GM23338 (cell line): ENCODE results near the gene SARDH. TPM values are rescaled to one million over a fixed set of nuclear protein-coding genes. Genes with fewer than 3 reads are reported as not detected.

ENCODE experiments used
- ATAC-seq: fragments of 200-7000 bp; cut with Tn5 transposase; 3 replicates; pipeline ENCODE4 v1.9.1; 2020
- DNase-seq: peaks from one replicate; pipeline ENCODE4 v3.0.0-alpha.2; 2015; ENCODE audit warnings: low spot score
- H2AFZ ChIP-seq: fragments of 200-600 bp; sonication (generic); 2 replicates; pipeline ENCODE4 v1.8.0; 2016; ENCODE audit warnings: antibody characterized with exemption, mild to moderate bottlenecking, moderate library complexity
- H3F3A ChIP-seq: fragments of 200-600 bp; sonication (generic); replicated peaks from 2 replicates; pipeline ENCODE4 v1.8.0; 2017; ENCODE audit warnings: antibody characterized with exemption, mixed run types, low read depth
- H3K27ac ChIP-seq: fragments of 200-600 bp; sonication (generic); 2 replicates; pipeline ENCODE4 v1.6.1; 2016; ENCODE audit warnings: low read depth
- H3K27me3 ChIP-seq: fragments of 200-600 bp; sonication (generic); 2 replicates; pipeline ENCODE4 v1.8.0; 2016; ENCODE audit warnings: mild to moderate bottlenecking, mixed run types, moderate library complexity; ENCODE audit not compliant: insufficient read depth
- H3K36me3 ChIP-seq: fragments of 200-600 bp; sonication (generic); 2 replicates; pipeline ENCODE4 v1.8.0; 2016; ENCODE audit warnings: mild to moderate bottlenecking; ENCODE audit not compliant: insufficient read depth
- H3K4me1 ChIP-seq: fragments of 200-600 bp; sonication (generic); 2 replicates; pipeline ENCODE4 v1.8.0; 2016; ENCODE audit warnings: mild to moderate bottlenecking, moderate library complexity; ENCODE audit not compliant: insufficient read depth
- H3K4me2 ChIP-seq: fragments of 200-600 bp; sonication (generic); 2 replicates; pipeline ENCODE4 v1.7.1; 2017; ENCODE audit warnings: mixed run types
- H3K4me3 ChIP-seq: fragments of 200-600 bp; sonication (generic); 2 replicates; pipeline ENCODE4 v1.6.1; 2016; ENCODE audit warnings: mixed run types
- H3K79me2 ChIP-seq: fragments of 200-600 bp; sonication (generic); replicated peaks from 2 replicates; pipeline ENCODE4 v1.8.0; 2017; ENCODE audit warnings: mild to moderate bottlenecking; ENCODE audit not compliant: insufficient read depth
- H3K9me2 ChIP-seq: fragments of 200-600 bp; sonication (generic); 2 replicates; pipeline ENCODE4 v1.8.0; 2017; ENCODE audit not compliant: insufficient read depth
- H4K20me1 ChIP-seq: fragments of 200-600 bp; sonication (generic); replicated peaks from 2 replicates; pipeline ENCODE4 v1.8.0; 2017; ENCODE audit warnings: mild to moderate bottlenecking; ENCODE audit not compliant: insufficient read depth
- H3K27ac Mint-ChIP-seq: 2 replicates; pipeline ENCODE4 v1.8.0; 2020; ENCODE audit warnings: inconsistent platforms, mild to moderate bottlenecking, moderate library complexity, mixed read lengths
- H3K27me3 Mint-ChIP-seq: 3 replicates; pipeline ENCODE4 v1.8.0; 2022; ENCODE audit warnings: low read depth, mild to moderate bottlenecking, moderate library complexity, mixed read lengths, inconsistent platforms; ENCODE audit not compliant: insufficient read depth, poor library complexity
- H3K36me3 Mint-ChIP-seq: 3 replicates; pipeline ENCODE4 v1.8.0; 2021; ENCODE audit warnings: low read depth, mild to moderate bottlenecking, inconsistent platforms, moderate library complexity, mixed read lengths
- H3K4me1 Mint-ChIP-seq: 3 replicates; pipeline ENCODE4 v1.8.0; 2020; ENCODE audit warnings: mild to moderate bottlenecking, inconsistent platforms, mixed read lengths
- H3K4me3 Mint-ChIP-seq: 3 replicates; pipeline ENCODE4 v1.8.0; 2021; ENCODE audit warnings: moderate library complexity, mild to moderate bottlenecking, inconsistent platforms, mixed read lengths
- H3K9me3 Mint-ChIP-seq: 3 replicates; pipeline ENCODE4 v1.8.0; 2020; ENCODE audit warnings: moderate library complexity, mild to moderate bottlenecking, inconsistent platforms, mixed read lengths
- CTCF ChIP-seq, 2 experiments: fragments of 200-600 bp in 1 of 2; sonication (generic) in 1 of 2; conservative IDR thresholded peaks; 2 replicates each; pipeline versions ENCODE4 v1.5.1 to v1.6.1; 2016 to 2017; ENCODE audit warnings: antibody characterized with exemption in 2 of 2, low read depth in 2 of 2, mild to moderate bottlenecking in 2 of 2, moderate library complexity in 1 of 2
- ETS1 ChIP-seq: IDR thresholded peaks from 2 replicates; pipeline ENCODE4 v1.6.1; 2016; ENCODE audit warnings: antibody characterized with exemption
- EZH2 ChIP-seq: fragments of 200-600 bp; sonication (generic); IDR thresholded peaks from one replicate; pipeline ENCODE4 v1.8.0; 2017; ENCODE audit warnings: antibody characterized with exemption, mild to moderate bottlenecking, low read depth; ENCODE audit not compliant: unreplicated experiment
- EZH2phosphoT487 ChIP-seq: fragments of 200-600 bp; sonication (generic); IDR thresholded peaks from one replicate; pipeline ENCODE4 v1.8.1; 2018; ENCODE audit warnings: antibody characterized with exemption; ENCODE audit not compliant: unreplicated experiment
- JUNB ChIP-seq: IDR thresholded peaks from one replicate; pipeline ENCODE4 v1.6.1; 2016; ENCODE audit warnings: antibody characterized with exemption; ENCODE audit not compliant: unreplicated experiment
- ZNF114 ChIP-seq: fragments of 250-450 bp; sonication (Bioruptor Pico); IDR thresholded peaks from 2 replicates; pipeline ENCODE4 v1.5.0; 2020; ENCODE audit warnings: mild to moderate bottlenecking, moderate library complexity
- ZNF331 ChIP-seq: fragments of 250-450 bp; sonication (Bioruptor Pico); IDR thresholded peaks from 2 replicates; pipeline ENCODE4 v1.5.0; 2020; ENCODE audit warnings: low read depth, mild to moderate bottlenecking, moderate library complexity
- polyA plus RNA-seq: library from polyadenylated mRNA; unstranded; fragments of >200 nt; fragmentation: Nextera tagmentation; extraction: Ambion mirVana; gene quantifications from 2 replicates; pipeline ENCODE4 v1.2.1, GENCODE V29; 2016
- total RNA-seq: library from RNA; depleted of rRNA; stranded (reverse); fragments of >200 nt; shearing (Covaris generic); gene quantifications from 2 replicates; pipeline ENCODE4 v1.2.3, GENCODE V29; 2014

The SARDH gene
- total and polyA plus RNA-seq, 2 experiments from 2014 or later = 2.8 to 10.4 TPM

GRCh38 chr9:133783331-133783731, 45.2 kb upstream of the SARDH start:
- Mint-ChIP-seq H3K27me3 (peaks cover 6% of the 10 kb centered on the region), H3K36me3 (peaks cover 12% of the 10 kb centered on the region; the same call in 1 of the 3 replicates), H3K9me3 (no peaks in the 10 kb centered on the region), H3K27ac (no peak overlapping the region), H3K4me1 (peaks cover 7% of the 10 kb centered on the region), H3K4me3 (no peak overlapping the region)
- Histone ChIP-seq H4K20me1 (no peaks in the 10 kb centered on the region), H3K27ac (no peak overlapping the region), H3F3A (no peaks in the 10 kb centered on the region), H3K36me3 (no peaks in the 10 kb centered on the region), H3K4me2 (no peak overlapping the region), H3K9me2 (no peaks in the 10 kb centered on the region), H3K4me3 (no peak overlapping the region), H3K27me3 (no peaks in the 10 kb centered on the region), H2AFZ (no peak overlapping the region), H3K4me1 (no peaks in the 10 kb centered on the region), H3K79me2 (no peaks in the 10 kb centered on the region)
- ATAC-seq (no peak), DNase-seq (no peak)
- TF ChIP-seq JUNB (no peak), CTCF (conservative IDR thresholded peaks at IDR 0.05; ENCODE audit: low read depth in 2 of 2) (peak in 1 of 2 experiments; percentile 28; a peak in 1 of 4 replicates)

- TF ChIP-seq ZNF114 (CRISPR knock-in tag) = no peak
- peak; percentile 89 to 90 for TF ChIP-seq CTCF (conservative IDR thresholded peaks at IDR 0.05; ENCODE audit: low read depth in 2 of 2)
These were observed 44.3 kb upstream of the SARDH start for GRCh38 chr9:133782157-133783130.

GRCh38 chr9:133781828-133782135, 43.6 kb upstream of the SARDH start:
- no peaks in the 10 kb centered on the region for H3K36me3 ChIP-seq
- Mint-ChIP-seq H3K4me1 (peaks cover under 1% of the 10 kb centered on the region; the same call in 2 of the 3 replicates), H3K27me3 (peaks cover 6% of the 10 kb centered on the region), H3K4me3 (no peak overlapping the region), H3K27ac (no peak overlapping the region), H3K36me3 (peaks cover 12% of the 10 kb centered on the region; the same call in 1 of the 3 replicates), H3K9me3 (no peaks in the 10 kb centered on the region)
- ATAC-seq (no peak), DNase-seq (no peak)
- no peak overlapping the region for H2AFZ ChIP-seq
- H3K4me2 ChIP-seq = no peak overlapping the region
- H4K20me1 ChIP-seq = no peaks in the 10 kb centered on the region
- no peaks in the 10 kb centered on the region for H3K9me2 ChIP-seq
- H3K4me3 ChIP-seq = no peak overlapping the region
- TF ChIP-seq EZH2 (no peak), ZNF331 (no peak), EZH2phosphoT487 (no peak), ETS1 (no peak)
- H3F3A ChIP-seq = no peaks in the 10 kb centered on the region
- no peaks in the 10 kb centered on the region for H3K4me1 ChIP-seq
- H3K79me2 ChIP-seq = no peaks in the 10 kb centered on the region
- H3K27me3 ChIP-seq = no peaks in the 10 kb centered on the region
- no peak overlapping the region for H3K27ac ChIP-seq

More at GRCh38 chr9:133782157-133783130, 44.3 kb upstream of the SARDH start:
- Mint-ChIP-seq H3K36me3 (peaks cover 12% of the 10 kb centered on the region; the same call in 1 of the 3 replicates), H3K9me3 (no peaks in the 10 kb centered on the region), H3K4me1 (peaks cover 3% of the 10 kb centered on the region; the same call in 2 of the 3 replicates), H3K27ac (no peak overlapping the region), H3K4me3 (no peak overlapping the region), H3K27me3 (peaks cover 4% of the 10 kb centered on the region)
- Histone ChIP-seq H2AFZ (no peak overlapping the region), H3K27ac (no peak overlapping the region), H3K4me1 (no peaks in the 10 kb centered on the region), H3K27me3 (no peaks in the 10 kb centered on the region), H3F3A (no peaks in the 10 kb centered on the region), H3K79me2 (no peaks in the 10 kb centered on the region), H3K36me3 (no peaks in the 10 kb centered on the region), H3K4me2 (no peak overlapping the region), H3K9me2 (no peaks in the 10 kb centered on the region), H3K4me3 (no peak overlapping the region), H4K20me1 (no peaks in the 10 kb centered on the region)
- peak; percentile 87 for ATAC-seq
- DNase-seq = peak; percentile 86
